Epithelial cell of esophagus (primary cell): ENCODE data around the gene RWDD2A.

Experiments
- DNase-seq: peaks from one replicate; pipeline ENCODE4 v3.0.0; 2010; ENCODE audit warnings: low read depth
- H3K4me3 ChIP-seq: 2 replicates; pipeline ENCODE4 v1.5.1; 2011; ENCODE audit warnings: mild to moderate bottlenecking, low read length, control low read depth
- CTCF ChIP-seq: IDR thresholded peaks from 2 replicates; pipeline ENCODE4 v1.5.1; 2011; ENCODE audit warnings: low read depth, mild to moderate bottlenecking, low read length, control low read depth, inconsistent platforms; ENCODE audit not compliant: insufficient read depth; ENCODE audit errors: missing control alignments

The RWDD2A gene

GRCh38 chr6:83198486-83199172 is 5.5 kb downstream of the RWDD2A start:
- no peak overlapping the region for H3K4me3 ChIP-seq
- DNase-seq, result peak; percentile 51
- TF ChIP-seq CTCF, result no peak

GRCh38 chr6:83199173-83199862 is 6.2 kb downstream of the RWDD2A start:
- no peak for TF ChIP-seq CTCF
- H3K4me3 ChIP-seq, result no peak overlapping the region
- DNase-seq, result peak; percentile 10

DNA sequence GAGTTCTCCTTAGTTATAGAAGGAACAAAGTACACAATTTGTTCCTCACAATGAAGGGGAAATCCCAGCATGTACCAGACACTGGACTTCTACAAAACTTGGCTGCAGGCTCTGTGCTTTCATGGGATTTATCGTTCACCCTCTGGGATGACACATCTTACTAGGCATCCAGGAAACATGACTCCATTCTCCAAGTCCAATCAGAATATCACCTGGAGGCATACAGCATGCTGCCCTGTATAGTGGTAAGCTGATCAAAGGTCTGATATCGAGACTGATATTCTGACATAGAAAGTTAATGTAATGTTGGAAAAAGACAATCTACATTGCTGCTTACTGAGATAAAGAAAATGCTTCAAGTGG is 6.7 kb downstream of the RWDD2A start:
- H3K4me3 ChIP-seq, result no peak overlapping the region
- DNase-seq, result peak; percentile 93
- no peak for TF ChIP-seq CTCF

DNA sequence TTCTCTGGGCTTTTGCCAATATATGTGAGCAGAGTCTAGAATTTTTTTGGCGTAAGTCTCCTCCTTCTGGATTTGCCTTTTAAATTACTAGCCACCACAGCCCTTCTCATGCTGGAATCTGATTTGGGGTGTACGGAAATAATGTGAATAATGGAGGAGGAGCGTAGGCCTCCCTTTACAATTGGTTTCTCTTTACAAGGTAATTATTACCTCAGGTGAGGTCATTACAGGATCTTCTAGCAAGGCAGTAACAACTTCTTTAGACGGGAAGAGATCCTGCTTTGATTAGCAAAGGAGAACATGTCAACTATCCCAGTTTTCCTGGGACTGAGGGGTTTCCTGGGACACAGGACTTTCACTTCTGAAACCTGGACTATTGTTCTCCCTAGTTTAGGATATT is 8.9 kb downstream of the RWDD2A start:
- no peak overlapping the region for H3K4me3 ChIP-seq
- DNase-seq, result no peak
- TF ChIP-seq CTCF, result no peak

DNA sequence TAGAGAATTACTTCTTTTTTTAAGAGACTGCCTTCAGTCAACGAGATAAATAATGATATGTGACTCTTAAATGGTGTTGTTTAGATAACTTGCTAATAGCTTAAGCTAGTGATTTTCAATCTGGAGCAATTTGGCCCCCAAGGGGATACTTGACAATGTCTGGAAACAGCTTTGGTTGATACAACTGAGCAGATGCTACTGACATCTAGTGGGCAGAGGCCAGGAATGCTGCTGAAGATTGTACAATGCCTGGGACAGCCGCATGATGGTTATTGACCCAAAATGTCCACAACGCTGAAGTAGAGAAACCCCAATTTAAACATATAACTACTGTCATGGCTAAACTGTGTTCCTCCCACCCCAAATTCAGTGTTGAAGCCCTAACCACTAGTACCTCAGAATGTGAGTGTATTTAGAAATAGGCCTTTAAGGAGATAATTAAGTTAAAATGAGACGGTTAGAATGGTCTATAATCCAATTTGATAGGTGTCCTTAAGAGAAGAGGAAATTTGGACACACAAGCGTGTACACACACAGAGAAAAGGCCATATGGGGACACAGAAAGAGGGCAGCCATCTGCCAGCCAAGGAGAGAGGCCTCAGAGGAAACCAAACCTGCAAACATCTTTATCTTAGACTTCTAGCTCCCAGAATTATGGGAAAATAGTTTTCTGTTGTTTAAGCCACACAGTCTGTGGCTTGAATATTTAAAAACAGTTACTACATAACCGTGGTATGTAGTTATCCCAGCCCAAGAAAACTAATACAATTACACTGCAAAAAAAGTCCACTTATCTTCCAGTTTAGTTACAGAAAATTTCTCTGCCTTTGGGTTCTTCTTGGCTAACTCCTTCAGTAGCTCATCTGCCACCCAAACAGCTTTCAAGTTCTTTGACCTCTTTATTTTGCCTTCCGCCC is 22.2 kb downstream of the RWDD2A start:
- peak; percentile 96 for TF ChIP-seq CTCF
- DNase-seq, result peak; percentile 73
- H3K4me3 ChIP-seq, result no peak overlapping the region

- no peak overlapping the region for H3K4me3 ChIP-seq
- TF ChIP-seq CTCF, result no peak
- DNase-seq, result no peak
Measured at GRCh38 chr6:83216806-83217205, 23.6 kb downstream of the RWDD2A start.
